Measurements from ENCODE around the gene RASSF9.

The RASSF9 gene

GRCh38 chr12:85874031-85874461 is 37.8 kb upstream of the RASSF9 start, which contains the start of gene NTS:
Gene NTS (plus strand): TSS chr12:85874295. CDS start chr12:85874404, 109 bp downstream.
- Histone ChIP-seq H3K9ac (ENCODE audit: low read depth, low read length) (no peak within 1 kb of the TSS), H3K9me3 (ENCODE audit: insufficient read depth, low read length, severe bottlenecking) (no peaks in the 10 kb centered on the region), H3K27ac (ENCODE audit: low read length) (no peak within 1 kb of the TSS), H3K36me3 (ENCODE audit: insufficient read depth, low read length) (no peaks in the 10 kb centered on the region), H3K79me2 (ENCODE audit: insufficient read depth, low read length) (no peaks in the 10 kb centered on the region), H3K4me2 (ENCODE audit: insufficient read depth, low read length) (no peak within 1 kb of the TSS), H4K20me1 (ENCODE audit: insufficient read depth, low read length) (no peaks in the 10 kb centered on the region), H3K4me1 (ENCODE audit: insufficient read depth, low read length) (no peaks in the 10 kb centered on the region), H3K27me3 (ENCODE audit: insufficient read depth, low read length, poor library complexity) (no peaks in the 10 kb centered on the region), H3K4me3 (ENCODE audit: low read depth in 1 of 2, low read length in 2 of 2) (no peak within 1 kb of the TSS), H2AFZ (ENCODE audit: low read depth, low read length) (no peak within 1 kb of the TSS)
- no peak for ATAC-seq (ENCODE audit: insufficient read depth, low read depth)
- no peak for DNase-seq
- TF ChIP-seq CTCF (IDR thresholded peaks at IDR 0.05; ENCODE audit: borderline replicate concordance, extremely low read depth, low read length, poor library complexity, severe bottlenecking) = no peak
- no peak for TF ChIP-seq EZH2 (IDR thresholded peaks at IDR 0.05; ENCODE audit: borderline replicate concordance, low read depth, low read length, severe bottlenecking)

GRCh38 chr12:85872497-85873091 is 36.4 kb upstream of the RASSF9 start:
- no peak overlapping the region for H3K4me2 ChIP-seq (ENCODE audit: insufficient read depth, low read length)
- DNase-seq (no peak), ATAC-seq (ENCODE audit: insufficient read depth, low read depth) (peak; percentile 66; the same call in 2 of the 3 replicates)
- no peaks in the 10 kb centered on the region for H3K79me2 ChIP-seq (ENCODE audit: insufficient read depth, low read length)
- no peak overlapping the region for H2AFZ ChIP-seq (ENCODE audit: low read depth, low read length)
- H3K27me3 ChIP-seq (ENCODE audit: insufficient read depth, low read length, poor library complexity) = no peaks in the 10 kb centered on the region
- H3K9ac ChIP-seq (ENCODE audit: low read depth, low read length) = no peak overlapping the region
- H3K27ac ChIP-seq (ENCODE audit: low read length) = no peak overlapping the region
- H3K4me3 ChIP-seq (ENCODE audit: low read depth in 1 of 2, low read length in 2 of 2) = no peak overlapping the region
- no peaks in the 10 kb centered on the region for H3K4me1 ChIP-seq (ENCODE audit: insufficient read depth, low read length)
- peak; percentile 79 for TF ChIP-seq CTCF (IDR thresholded peaks at IDR 0.05; ENCODE audit: borderline replicate concordance, extremely low read depth, low read length, poor library complexity, severe bottlenecking)
- TF ChIP-seq EZH2 (IDR thresholded peaks at IDR 0.05; ENCODE audit: borderline replicate concordance, low read depth, low read length, severe bottlenecking) = no peak
- no peaks in the 10 kb centered on the region for H4K20me1 ChIP-seq (ENCODE audit: insufficient read depth, low read length)
- no peaks in the 10 kb centered on the region for H3K36me3 ChIP-seq (ENCODE audit: insufficient read depth, low read length)
- H3K9me3 ChIP-seq (ENCODE audit: insufficient read depth, low read length, severe bottlenecking) = no peaks in the 10 kb centered on the region

- no peaks in the 10 kb centered on the region for H4K20me1 ChIP-seq (ENCODE audit: insufficient read depth, low read length)
- H2AFZ ChIP-seq (ENCODE audit: low read depth, low read length) = no peak overlapping the region
- H3K27me3 ChIP-seq (ENCODE audit: insufficient read depth, low read length, poor library complexity) = no peaks in the 10 kb centered on the region
- no peak overlapping the region for H3K4me3 ChIP-seq (ENCODE audit: low read depth in 1 of 2, low read length in 2 of 2)
- H3K79me2 ChIP-seq (ENCODE audit: insufficient read depth, low read length) = no peaks in the 10 kb centered on the region
- no peaks in the 10 kb centered on the region for H3K36me3 ChIP-seq (ENCODE audit: insufficient read depth, low read length)
- no peak overlapping the region for H3K4me2 ChIP-seq (ENCODE audit: insufficient read depth, low read length)
- H3K4me1 ChIP-seq (ENCODE audit: insufficient read depth, low read length) = no peaks in the 10 kb centered on the region
- no peak overlapping the region for H3K27ac ChIP-seq (ENCODE audit: low read length)
- no peak overlapping the region for H3K9ac ChIP-seq (ENCODE audit: low read depth, low read length)
- TF ChIP-seq EZH2 (IDR thresholded peaks at IDR 0.05; ENCODE audit: borderline replicate concordance, low read depth, low read length, severe bottlenecking) (no peak), CTCF (IDR thresholded peaks at IDR 0.05; ENCODE audit: borderline replicate concordance, extremely low read depth, low read length, poor library complexity, severe bottlenecking) (peak; percentile 68)
- DNase-seq (no peak), ATAC-seq (ENCODE audit: insufficient read depth, low read depth) (peak; percentile 57; the same call in 1 of the 3 replicates)
- no peaks in the 10 kb centered on the region for H3K9me3 ChIP-seq (ENCODE audit: insufficient read depth, low read length, severe bottlenecking)
These were observed 31.0 kb upstream of the RASSF9 start for GRCh38 chr12:85866986-85867776.

Measured in DND-41 (cell line).